GM12874 (cell line): ENCODE measurements around the gene LILRA5.

Source experiments
- CTCF ChIP-seq: IDR thresholded peaks from 2 replicates; pipeline ENCODE4 v1.5.1; 2011; ENCODE audit warnings: low read depth, mild to moderate bottlenecking, control low read depth, low read length, moderate library complexity; ENCODE audit not compliant: insufficient read depth

Gene LILRA5

GRCh38 chr19:54273821-54274220, 39.1 kb downstream of the LILRA5 start:
- no peak for TF ChIP-seq CTCF

GRCh38 chr19:54271106-54271505, 41.9 kb downstream of the LILRA5 start:
- no peak for TF ChIP-seq CTCF

- no peak for TF ChIP-seq CTCF
Observed at GRCh38 chr19:54268936-54269335, 44.0 kb downstream of the LILRA5 start.

GRCh38 chr19:54266133-54266532, 46.8 kb downstream of the LILRA5 start:
- peak; percentile 83 for TF ChIP-seq CTCF

- no peak for TF ChIP-seq CTCF
Observed at GRCh38 chr19:54262470-54262869, 50.5 kb downstream of the LILRA5 start.

GRCh38 chr19:54262066-54262465, 50.9 kb downstream of the LILRA5 start:
- TF ChIP-seq CTCF, result no peak

GRCh38 chr19:54257116-54257480, 55.9 kb downstream of the LILRA5 start, which contains the start of gene LILRB5:
Gene LILRB5, minus strand, starts transcription at chr19:54257273. Its CDS starts 80 bp downstream, at chr19:54257193.
- no peak for TF ChIP-seq CTCF
